HCT116 (cell line): ENCODE measurements around the gene RLN3. TPM values are rescaled to one million over a fixed set of nuclear protein-coding genes. Genes with fewer than 3 reads are reported as not detected.

Experiments used
- ATAC-seq: fragments of 200-7000 bp; cut with Tn5 transposase; 2 replicates; pipeline ENCODE4 v1.9.1; 2020; ENCODE audit warnings: mild to moderate bottlenecking, moderate library complexity
- BruUV-seq: library from RNA; stranded (reverse); fragments of 400-500 nt; replicated peaks from 2 replicates; lab custom pipeline; 2021; lab: Mats Ljungman, UMichigan
- CTCF ChIA-PET: fragments of 300-600 bp; sonication (Branson Sonifier 250); formaldehyde crosslinking; loops from one replicate; lab custom pipeline; 2021; ENCODE audit warnings: antibody characterized with exemption; lab: Charles Lee
- POLR2A ChIA-PET: fragments of 300-600, 350-600 bp; sonication (Branson Sonifier 250); formaldehyde crosslinking; loops from one replicate; lab custom pipeline; 2021; ENCODE audit warnings: antibody characterized with exemption; lab: Charles Lee
- RAD21 ChIA-PET, 2 experiments: fragments of 300-600 bp; sonication (Branson Sonifier 250); formaldehyde crosslinking; loops; one replicate each; lab custom pipeline; 2023; ENCODE audit warnings: low total read pairs in 2 of 2; ENCODE audit not compliant: uncharacterized antibody in 2 of 2, unreplicated experiment in 2 of 2, low non-redundant PET in 1 of 2; lab: Charles Lee
- DNase-seq: peaks from one replicate; pipeline ENCODE4 v3.0.0-alpha.2; 2010; ENCODE audit warnings: low read depth, low spot score
- H2AFZ ChIP-seq: fragments of 200-600 bp; shearing (Covaris generic), sonication (generic); 2 replicates; pipeline ENCODE4 v1.6.1; 2017; ENCODE audit warnings: low read depth, mixed run types, mixed read lengths, antibody characterized with exemption, low read length; ENCODE audit not compliant: poor library complexity, severe bottlenecking
- H3K27ac ChIP-seq: 2 replicates; pipeline ENCODE4 v1.5.1; 2012; ENCODE audit warnings: low read depth, low read length
- H3K27me3 ChIP-seq: fragments of 200-600 bp; sonication (generic); 2 replicates; pipeline ENCODE4 v1.6.1; 2016; ENCODE audit warnings: mixed run types, low read length, mixed read lengths; ENCODE audit not compliant: insufficient read depth
- H3K36me3 ChIP-seq, 2 experiments: fragments of 200-500 bp in 1 of 2; fragments of 200-600 bp in 1 of 2; sonication (Bioruptor generic) in 1 of 2; sonication (generic) in 1 of 2; 2 replicates each; pipeline versions ENCODE4 v1.5.1 to v1.6.1; 2014 to 2016; ENCODE audit warnings: low read length in 2 of 2, inconsistent platforms in 1 of 2, mixed read lengths in 1 of 2, mixed run types in 1 of 2; ENCODE audit not compliant: insufficient read depth in 2 of 2, control insufficient read depth in 1 of 2
- H3K4me1 ChIP-seq, 2 experiments: fragments of 200-600 bp in 1 of 2; sonication (generic) in 1 of 2; 2 replicates each; pipeline versions ENCODE4 v1.5.1 to v1.6.1; 2012 to 2017; ENCODE audit warnings: low read length in 2 of 2, inconsistent platforms in 1 of 2, mild to moderate bottlenecking in 1 of 2, mixed read lengths in 1 of 2, mixed run types in 1 of 2, moderate library complexity in 1 of 2; ENCODE audit not compliant: insufficient read depth in 2 of 2, control insufficient read depth in 1 of 2
- H3K4me2 ChIP-seq: fragments of 200-600 bp; sonication (generic); 2 replicates; pipeline ENCODE4 v1.6.1; 2017; ENCODE audit warnings: mixed run types, low read length, mixed read lengths
- H3K4me3 ChIP-seq, 2 experiments: fragments of 200-600 bp in 1 of 2; sonication (generic) in 1 of 2; replicated peaks in 1 of 2; 2 replicates each; pipeline ENCODE4 v1.5.1; 2011 to 2016; ENCODE audit warnings: low read length in 2 of 2, control low read depth in 1 of 2, low read depth in 1 of 2, mild to moderate bottlenecking in 1 of 2, mixed read lengths in 1 of 2, mixed run types in 1 of 2
- H3K79me2 ChIP-seq: fragments of 200-600 bp; sonication (generic); 2 replicates; pipeline ENCODE4 v1.6.1; 2017; ENCODE audit warnings: mild to moderate bottlenecking, mixed run types, low read length, moderate library complexity, mixed read lengths; ENCODE audit not compliant: insufficient read depth
- H3K9ac ChIP-seq: fragments of 200-600 bp; sonication (generic); 2 replicates; pipeline ENCODE4 v1.6.1; 2016; ENCODE audit warnings: low read length, mixed read lengths
- H3K9me2 ChIP-seq: fragments of 200-600 bp; sonication (generic), shearing (Covaris generic); 2 replicates; pipeline ENCODE4 v1.6.1; 2017; ENCODE audit warnings: mixed run types, mild to moderate bottlenecking, moderate library complexity; ENCODE audit not compliant: insufficient read depth
- H3K9me3 ChIP-seq, 2 experiments: fragments of 200-500 bp in 1 of 2; fragments of 200-600 bp in 1 of 2; sonication (Bioruptor generic) in 1 of 2; sonication (generic) in 1 of 2; 2 replicates each; pipeline ENCODE4 v1.6.1; 2014 to 2017; ENCODE audit warnings: low read length in 2 of 2, mixed read lengths in 2 of 2, inconsistent platforms in 1 of 2, low read depth in 1 of 2, mild to moderate bottlenecking in 1 of 2, mixed run types in 1 of 2, moderate library complexity in 1 of 2; ENCODE audit not compliant: control insufficient read depth in 1 of 2, insufficient read depth in 1 of 2
- H4K20me1 ChIP-seq: fragments of 200-600 bp; sonication (generic), shearing (Covaris generic); 2 replicates; pipeline ENCODE4 v1.6.1; 2017; ENCODE audit warnings: mixed run types, mild to moderate bottlenecking, moderate library complexity; ENCODE audit not compliant: insufficient read depth
- POLR2AphosphoS5 ChIP-seq: IDR thresholded peaks from 2 replicates; pipeline ENCODE4 v1.6.1; 2011; ENCODE audit warnings: mild to moderate bottlenecking, low read depth, low read length, moderate library complexity
- REST ChIP-seq: IDR thresholded peaks from 2 replicates; pipeline ENCODE4 v1.6.1; 2012; ENCODE audit warnings: low read depth
- YY1 ChIP-seq: IDR thresholded peaks from 2 replicates; pipeline ENCODE4 v1.6.1; 2011; ENCODE audit warnings: low read length, low read depth, moderate library complexity, mild to moderate bottlenecking; ENCODE audit not compliant: insufficient replicate concordance; ENCODE audit errors: extremely low read depth
- ZFX ChIP-seq: fragments of 450-650 bp; IDR thresholded peaks from 2 replicates; pipeline ENCODE4 v1.6.1; 2017
- intact Hi-C: fragments of 100-400 bp; cut with micrococcal nuclease; formaldehyde crosslinking; loops from 2 replicates; pipeline ENCODE4 v1.10.0; 2022
- total RNA-seq: library from RNA; stranded (reverse); gene quantifications from one replicate; pipeline ENCODE4 v1.2.1, GENCODE V29; 2021; ENCODE audit not compliant: unreplicated experiment

Gene RLN3
- total RNA-seq, 1 experiment from 2014 or later = not detected

- DNase-seq (no peak), ATAC-seq (peak; percentile 50)
- TF ChIP-seq YY1 (peak; percentile 68), POLR2AphosphoS5 (peak; percentile 67), REST (no peak), ZFX (peak; percentile 68; the same call in 1 of the 2 replicates)
- no peaks in the 10 kb centered on the region for H3K36me3 ChIP-seq
- no peaks in the 10 kb centered on the region for H3K27me3 ChIP-seq
- H3K4me3 ChIP-seq = peak overlapping the region; percentile 70 to 76
- peak overlapping the region; percentile 79 for H3K27ac ChIP-seq
- H3K4me1 ChIP-seq = peaks cover 5 to 26% of the 10 kb centered on the region in 2 experiments; a peak in 3 of 4 replicates
- peak overlapping the region; percentile 54 for H2AFZ ChIP-seq
- no peaks in the 10 kb centered on the region for H3K9me3 ChIP-seq
- H3K79me2 ChIP-seq = no peaks in the 10 kb centered on the region; the same call in 1 of the 2 replicates
- no peaks in the 10 kb centered on the region for H3K9me2 ChIP-seq
- POLR2A ChIA-PET = interaction anchor here (0.9 to 1.1 kb wide), 6 partner anchors 10 to 161 kb away, joined by 3 to 10 read pairs (median 3); partner anchors contain the start of genes IL27RA and MISP3
- intact Hi-C loops = no loop called here
- BruUV-seq = TSS peak; percentile 92
- H3K4me2 ChIP-seq = peak overlapping the region; percentile 97
- peak overlapping the region; percentile 91 for H3K9ac ChIP-seq
- CTCF ChIA-PET = interaction anchor here (0.6 to 1.4 kb wide), 4 partner anchors 25 to 108 kb away, joined by 3 to 8 read pairs (median 3); partner anchors contain the start of gene IL27RA
- no peaks in the 10 kb centered on the region for H4K20me1 ChIP-seq
- RAD21 ChIA-PET = no interaction called here
Observed at GRCh38 chr19:14006766-14007562, 21.0 kb upstream of the RLN3 start.
